Suprapubic skin (tissue), 4 donors: ENCODE results near the gene SEC14L2.

Experiments
- POLR2A ChIP-seq, 2 donors: fragments of 450-650 bp; IDR thresholded peaks; one replicate each; pipeline ENCODE4 v1.6.1; 2017; ENCODE audit warnings: antibody characterized with exemption in 2 of 2, mild to moderate bottlenecking in 2 of 2, moderate library complexity in 2 of 2
- POLR2AphosphoS5 ChIP-seq, 3 donors: sonication (generic); formaldehyde crosslinking; IDR thresholded peaks; one replicate each; pipeline ENCODE4 v1.6.1; 2017; ENCODE audit warnings: antibody characterized with exemption in 3 of 3
- TF ChIP-seq, protein P1 (sequence below), 2 donors: fragments of 200-600 bp in 1 of 2; fragments of 450-650 bp in 1 of 2; sonication (generic) in 1 of 2; IDR thresholded peaks; one replicate each; pipeline ENCODE4 v1.5.1; 2016 to 2019; ENCODE audit warnings: antibody characterized with exemption in 2 of 2, mild to moderate bottlenecking in 1 of 2, moderate library complexity in 1 of 2

- TF ChIP-seq, protein P1, sequence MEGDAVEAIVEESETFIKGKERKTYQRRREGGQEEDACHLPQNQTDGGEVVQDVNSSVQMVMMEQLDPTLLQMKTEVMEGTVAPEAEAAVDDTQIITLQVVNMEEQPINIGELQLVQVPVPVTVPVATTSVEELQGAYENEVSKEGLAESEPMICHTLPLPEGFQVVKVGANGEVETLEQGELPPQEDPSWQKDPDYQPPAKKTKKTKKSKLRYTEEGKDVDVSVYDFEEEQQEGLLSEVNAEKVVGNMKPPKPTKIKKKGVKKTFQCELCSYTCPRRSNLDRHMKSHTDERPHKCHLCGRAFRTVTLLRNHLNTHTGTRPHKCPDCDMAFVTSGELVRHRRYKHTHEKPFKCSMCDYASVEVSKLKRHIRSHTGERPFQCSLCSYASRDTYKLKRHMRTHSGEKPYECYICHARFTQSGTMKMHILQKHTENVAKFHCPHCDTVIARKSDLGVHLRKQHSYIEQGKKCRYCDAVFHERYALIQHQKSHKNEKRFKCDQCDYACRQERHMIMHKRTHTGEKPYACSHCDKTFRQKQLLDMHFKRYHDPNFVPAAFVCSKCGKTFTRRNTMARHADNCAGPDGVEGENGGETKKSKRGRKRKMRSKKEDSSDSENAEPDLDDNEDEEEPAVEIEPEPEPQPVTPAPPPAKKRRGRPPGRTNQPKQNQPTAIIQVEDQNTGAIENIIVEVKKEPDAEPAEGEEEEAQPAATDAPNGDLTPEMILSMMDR (IDR thresholded peaks at IDR 0.05) = no peak
- TF ChIP-seq POLR2A (IDR thresholded peaks at IDR 0.05) (no peak), POLR2AphosphoS5 (IDR thresholded peaks at IDR 0.05) (no peak)
Measured at GRCh38 chr22:30381264-30381663, 15.6 kb upstream of the SEC14L2 start.
